GM18870 (cell line): ENCODE measurements around the gene KLHL18.
"Not testable (repeated sequence)": the region's sequence is repeated elsewhere in the genome, so short reads cannot be mapped to it uniquely, and the experiment has no call there.

Experiments
- ATAC-seq: cut with Tn5 transposase; IDR thresholded peaks from one replicate; pipeline ENCODE4 v1.9.1; 2021; ENCODE audit warnings: moderate library complexity; ENCODE audit not compliant: unreplicated experiment

KLHL18 gene

DNA sequence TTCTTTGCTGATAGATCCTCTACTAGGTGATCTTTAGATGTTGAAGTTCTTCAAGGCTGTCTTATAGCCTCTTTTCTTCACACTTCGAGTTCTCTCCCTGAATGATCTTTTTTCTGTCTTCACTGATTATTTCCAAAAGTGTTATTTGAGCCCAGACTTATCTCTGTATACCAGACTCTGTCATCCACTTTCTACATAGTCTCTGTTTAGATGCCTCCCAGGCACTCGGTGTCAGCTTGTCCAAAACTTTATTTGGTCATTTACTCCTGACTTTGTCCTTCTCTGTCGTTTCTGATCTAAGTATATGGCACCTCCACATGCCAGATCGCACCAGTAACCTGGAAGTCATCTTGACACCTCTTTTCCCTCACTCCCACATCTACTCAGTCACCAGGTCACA lies 27.6 kb downstream of the KLHL18 start:
- ATAC-seq: no peak

DNA sequence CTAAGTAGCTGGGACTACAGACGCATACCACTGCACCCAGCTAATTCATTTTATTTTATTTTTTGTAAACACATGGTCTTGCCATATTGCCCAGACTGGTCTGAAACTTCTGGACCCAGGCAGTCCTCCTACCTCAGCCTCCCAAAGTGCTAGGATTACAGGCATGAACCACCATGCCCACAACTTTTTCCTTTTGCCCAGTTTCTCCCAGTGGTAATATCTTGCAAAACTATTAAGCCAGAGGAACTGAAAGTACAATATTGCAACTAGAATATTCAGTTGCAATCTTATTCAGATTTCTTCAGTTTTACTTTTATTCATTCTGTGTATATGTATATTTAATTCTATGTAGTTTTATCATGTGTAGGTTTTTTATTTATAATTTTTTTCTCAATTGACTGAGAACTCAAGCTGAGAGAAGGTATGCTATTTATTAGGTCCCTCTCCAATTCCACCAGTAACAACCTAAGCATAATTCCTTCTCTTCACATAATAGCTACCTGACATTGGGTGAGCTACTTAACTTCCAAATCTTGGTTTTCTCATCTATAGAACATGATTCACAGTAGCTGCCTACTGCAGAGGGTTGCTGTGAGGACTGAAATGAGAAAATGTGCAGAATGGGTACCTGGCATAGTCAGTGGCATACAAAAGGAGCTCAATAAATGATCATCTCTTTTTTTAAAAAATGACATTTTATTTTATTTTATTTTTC lies 30.8 kb downstream of the KLHL18 start:
- no peak for ATAC-seq

DNA sequence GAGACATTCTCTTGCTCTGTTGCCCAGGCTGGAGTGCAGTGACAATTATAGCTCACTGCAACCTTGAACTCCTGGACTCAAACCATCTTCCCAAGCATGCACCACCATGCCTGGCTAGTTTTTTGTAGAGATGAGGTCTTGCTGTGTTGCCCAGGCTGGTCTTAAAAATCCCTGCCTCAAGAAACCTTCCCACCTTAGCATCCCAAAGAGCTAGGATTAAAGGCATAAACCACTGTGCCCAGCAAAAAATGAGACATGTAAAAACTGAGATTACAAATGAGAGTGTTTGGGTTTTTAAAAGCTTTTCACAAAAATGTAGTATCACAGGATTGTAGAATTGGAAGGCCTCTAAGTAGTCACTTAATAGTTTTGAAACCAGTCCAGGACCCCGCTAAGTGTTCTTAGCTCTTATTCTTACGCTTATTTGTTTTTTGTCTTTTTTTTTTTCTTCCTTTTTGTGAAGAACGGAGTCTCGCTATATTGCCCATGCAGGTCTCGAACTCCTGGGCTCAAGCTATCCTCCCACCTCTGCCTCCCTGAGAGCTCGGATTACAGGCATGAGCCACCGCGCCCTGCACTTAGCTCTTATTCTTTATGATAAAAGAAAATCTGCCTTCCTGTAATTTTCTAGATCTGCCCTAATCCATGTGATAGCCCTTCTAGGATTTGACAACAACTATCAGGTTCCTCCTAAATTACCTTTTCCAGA lies 31.5 kb downstream of the KLHL18 start:
- no peak for ATAC-seq

DNA sequence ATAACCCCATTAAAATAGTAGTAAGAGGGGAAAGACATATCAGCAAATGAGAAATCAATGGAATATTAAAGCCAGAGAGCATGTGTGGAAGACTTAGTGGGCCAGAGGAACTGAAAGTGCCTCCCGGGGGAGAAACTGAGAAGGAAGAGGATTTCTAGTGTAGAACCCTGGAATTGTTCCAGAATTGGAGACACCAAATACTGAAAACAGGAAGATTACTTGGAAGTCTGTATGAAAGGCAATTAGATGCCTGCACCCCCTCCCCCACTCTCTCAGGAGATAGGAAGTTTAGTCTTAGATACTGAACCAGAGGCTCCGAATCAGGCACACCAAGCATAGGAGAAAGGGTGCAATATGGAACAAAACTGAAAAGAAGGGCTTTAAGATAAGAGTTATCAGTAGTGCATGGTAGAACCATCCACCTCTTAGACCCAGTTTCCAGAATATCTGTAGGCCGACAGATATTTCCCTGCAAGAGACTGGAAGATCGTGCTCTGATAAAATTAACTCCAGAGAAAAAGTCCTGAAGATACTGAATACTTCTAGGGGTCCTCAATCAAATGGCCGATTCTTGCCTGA lies 32.4 kb downstream of the KLHL18 start:
- no peak for ATAC-seq

DNA sequence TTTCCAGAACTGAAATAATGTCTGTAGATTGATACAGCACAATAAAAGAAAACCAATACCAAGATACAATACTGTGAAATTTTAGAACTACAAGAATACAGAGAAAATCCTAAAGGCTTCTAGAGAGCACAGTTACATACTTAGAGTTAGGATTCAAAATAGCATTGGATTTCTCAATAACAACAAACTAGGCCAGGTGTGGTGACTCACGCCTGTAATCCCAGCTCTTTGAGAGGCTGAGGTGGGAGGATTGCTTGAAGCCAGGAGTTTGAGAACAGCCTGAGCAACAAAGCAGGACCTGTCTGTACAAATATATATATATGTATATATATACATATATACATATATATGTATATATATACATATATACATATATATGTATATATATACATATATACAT lies 33.4 kb downstream of the KLHL18 start:
- not testable (repeated sequence) for ATAC-seq

DNA sequence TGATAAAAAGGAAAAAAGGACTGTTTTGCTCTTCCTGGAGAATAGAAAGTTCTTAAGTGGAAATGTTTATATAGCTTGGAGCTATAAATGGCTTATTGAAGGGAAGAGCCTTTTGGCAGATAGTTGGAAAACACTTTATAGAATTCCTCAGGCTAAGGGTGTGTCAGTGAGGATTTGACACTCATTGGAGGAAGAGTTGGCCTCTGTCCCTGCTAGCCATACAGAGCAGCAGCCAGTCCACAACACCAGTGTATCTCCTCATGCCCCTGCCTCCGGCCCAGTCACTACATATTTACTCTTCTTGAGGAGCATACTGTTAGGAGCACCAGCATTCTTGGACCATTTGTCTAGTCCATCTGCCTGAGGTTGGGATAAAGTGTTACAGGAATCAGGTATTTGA lies 36.2 kb downstream of the KLHL18 start:
- no peak for ATAC-seq

DNA sequence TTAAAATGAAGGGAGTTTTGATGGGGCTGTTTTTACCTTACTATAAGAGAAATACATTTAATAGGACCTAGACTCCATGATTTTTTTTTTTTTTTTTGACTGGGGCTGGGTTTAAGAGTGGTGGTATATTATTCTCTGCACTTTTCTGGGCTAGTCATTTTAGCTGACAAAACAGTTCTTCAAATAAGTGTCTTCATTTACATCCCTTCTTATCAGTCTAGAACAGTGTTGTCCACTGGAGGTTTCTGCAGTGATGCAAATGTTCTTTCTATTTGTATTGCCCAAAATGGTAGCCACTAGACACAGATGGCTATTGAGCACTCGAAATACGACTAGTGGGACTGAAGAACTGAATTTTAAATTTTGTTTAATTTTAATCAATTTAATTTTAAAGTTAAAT lies 37.2 kb downstream of the KLHL18 start:
- ATAC-seq: no peak

DNA sequence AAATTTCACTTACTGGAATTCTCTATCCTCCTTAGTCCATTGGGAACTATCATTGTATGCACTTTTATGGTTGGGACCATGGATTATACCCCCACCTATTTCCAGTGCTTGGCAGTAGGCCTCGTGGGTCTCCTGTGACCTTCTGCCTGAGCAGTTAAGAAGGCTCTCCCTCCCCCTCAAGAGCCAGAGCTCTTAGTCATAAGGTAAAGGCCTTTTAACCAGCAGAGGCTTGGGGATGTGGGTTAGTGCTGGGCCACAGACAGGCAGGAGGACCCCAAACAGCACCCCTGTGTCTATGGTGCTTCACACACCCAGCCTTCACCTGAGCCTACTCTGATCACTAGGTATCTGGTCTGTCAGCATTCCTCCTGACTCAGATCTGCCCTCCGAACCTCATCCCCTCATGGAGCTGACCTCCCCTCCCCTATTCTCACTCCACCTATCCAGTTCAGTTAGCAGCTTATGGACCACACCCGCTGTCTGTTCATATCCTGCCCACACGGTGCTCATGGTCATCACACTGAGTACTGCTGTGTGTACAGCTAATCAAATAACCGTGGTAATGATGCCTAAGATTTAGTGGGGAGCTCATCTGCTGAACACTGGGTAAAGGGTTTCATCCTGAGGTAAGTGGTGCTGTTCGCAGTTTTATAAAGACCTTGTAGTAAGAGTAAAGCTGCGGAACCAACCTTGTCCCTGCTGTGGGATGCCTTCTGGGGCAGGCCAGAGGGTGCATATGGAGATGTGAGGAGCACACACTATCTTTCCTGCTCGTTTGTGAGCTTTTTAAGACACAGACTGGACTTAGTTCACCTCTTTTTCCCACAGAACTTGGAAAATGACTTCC lies 40.9 kb downstream of the KLHL18 start:
- ATAC-seq: no peak

DNA sequence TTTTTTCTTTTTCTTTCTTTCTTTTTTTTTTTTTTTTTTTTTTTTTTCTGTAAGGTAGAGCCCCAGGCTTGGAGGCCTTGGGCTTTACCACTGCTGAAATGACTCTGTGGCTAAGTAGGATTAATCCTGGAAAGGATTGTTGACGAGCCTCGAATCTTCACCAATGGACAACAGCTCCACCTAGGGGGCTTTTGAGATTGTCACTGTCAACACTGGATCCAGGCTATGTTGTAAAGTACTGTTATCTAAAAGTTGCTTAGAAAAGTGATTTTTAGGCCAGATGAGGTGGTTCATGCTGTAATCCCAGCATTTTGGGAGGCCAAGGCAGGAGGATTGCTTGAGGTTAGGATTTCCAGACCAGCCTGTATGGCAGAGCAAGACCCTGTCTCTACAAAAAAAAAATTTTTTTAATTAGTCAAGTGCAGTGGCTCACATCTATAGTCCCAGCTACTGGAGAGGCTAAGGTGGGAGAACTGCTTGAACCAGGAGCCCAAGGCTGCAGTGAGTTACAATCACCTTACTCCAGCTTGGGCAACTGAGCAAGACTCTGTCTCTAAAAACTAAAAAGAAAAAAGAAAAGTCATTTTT lies 41.6 kb downstream of the KLHL18 start:
- ATAC-seq: no peak

DNA sequence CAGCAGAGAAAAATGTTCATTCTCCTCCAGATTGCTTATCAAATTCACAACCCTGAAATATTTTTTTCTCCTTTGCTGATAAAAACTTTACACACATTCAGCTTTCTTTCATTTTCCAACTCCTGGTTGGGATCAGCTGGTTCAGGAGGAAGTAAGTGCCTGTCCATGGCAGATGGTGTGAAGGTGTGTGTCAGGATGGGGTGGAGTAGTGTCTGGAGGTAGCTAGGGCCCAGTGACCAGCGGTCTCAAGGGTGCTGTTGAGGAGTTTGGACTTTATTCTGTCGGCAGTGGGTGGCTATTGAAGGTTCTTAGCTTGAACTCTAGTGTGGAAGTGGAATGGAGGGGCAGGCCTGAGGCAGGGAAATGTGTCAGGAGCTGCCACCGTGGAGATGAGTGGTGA lies 51.2 kb downstream of the KLHL18 start:
- no peak for ATAC-seq

DNA sequence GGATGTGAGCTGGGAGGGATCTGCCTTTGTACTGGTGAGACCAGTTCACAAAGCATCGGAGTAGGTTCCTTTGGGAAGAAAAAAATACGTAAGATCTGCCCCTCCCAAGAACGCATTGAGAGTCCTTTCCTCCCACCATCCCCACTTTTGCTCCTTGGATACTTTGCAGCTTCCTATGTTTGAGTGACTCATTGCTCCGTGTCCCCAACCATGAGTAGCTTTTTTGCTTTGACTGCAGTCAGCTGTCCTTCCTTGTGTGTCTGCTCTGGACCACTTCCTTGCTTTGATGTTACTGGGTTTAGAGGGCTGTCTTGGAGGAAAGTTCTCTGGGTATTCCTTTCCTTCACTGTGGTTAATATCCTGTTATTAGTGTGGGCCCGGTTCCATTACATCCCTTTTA lies 54.9 kb downstream of the KLHL18 start:
- no peak for ATAC-seq

DNA sequence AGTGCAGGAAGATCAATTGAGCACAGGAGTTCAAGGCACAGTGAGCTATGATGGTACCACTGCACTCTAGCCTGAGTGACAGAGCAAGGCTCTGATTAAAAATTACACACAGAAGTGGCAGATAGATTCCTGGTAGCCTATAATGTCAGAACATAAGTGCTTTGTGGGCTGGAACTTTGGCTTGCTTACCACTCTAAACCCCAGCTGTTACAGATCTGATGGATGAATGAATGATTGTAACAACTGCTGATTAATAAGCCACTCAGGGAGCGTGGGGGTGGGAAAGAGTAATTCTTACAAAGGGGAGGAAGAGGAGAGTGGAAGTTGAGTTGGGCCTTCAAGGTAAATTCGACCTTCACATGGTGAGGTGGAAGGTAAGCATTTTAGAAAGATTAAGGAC lies 57.2 kb downstream of the KLHL18 start:
- no peak for ATAC-seq

DNA sequence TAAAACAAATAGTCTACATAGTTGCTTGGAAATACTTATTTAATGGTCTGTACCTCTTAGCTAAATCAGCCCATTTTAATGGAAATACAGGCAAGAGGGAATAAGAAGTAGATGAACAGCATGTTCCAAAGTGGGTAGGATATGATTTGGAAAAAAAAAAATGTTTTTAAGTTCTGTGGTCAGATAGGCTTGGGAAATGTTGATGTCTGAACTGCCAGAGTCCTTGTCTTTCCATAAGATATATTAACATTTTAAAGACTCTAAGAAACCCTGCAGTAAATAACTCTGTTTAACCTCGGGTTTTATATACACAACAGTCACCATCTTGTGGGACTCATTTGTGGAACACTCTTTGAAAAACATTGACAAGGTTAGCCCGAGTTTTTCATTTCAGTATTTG lies 58.1 kb downstream of the KLHL18 start:
- ATAC-seq: no peak

DNA sequence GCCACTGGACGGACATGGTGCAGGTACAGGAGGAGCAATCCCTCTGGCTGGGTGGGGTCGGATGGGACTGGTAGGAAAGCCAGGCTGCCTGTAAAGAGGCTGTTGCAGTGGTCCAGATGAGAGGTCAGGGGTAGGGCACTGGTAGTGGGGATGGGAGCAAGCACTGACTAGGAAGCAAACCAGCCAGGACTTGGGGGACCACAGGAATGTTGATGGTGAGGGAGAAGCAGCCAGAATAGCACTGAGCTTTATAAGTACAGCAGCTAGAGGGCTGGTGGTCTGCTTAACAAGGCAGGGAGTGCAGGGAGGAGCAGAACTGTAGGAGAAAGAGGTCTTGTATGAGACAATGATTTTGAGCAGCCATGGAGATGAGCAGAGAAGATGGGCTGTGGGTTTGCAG lies 59.4 kb downstream of the KLHL18 start:
- ATAC-seq: no peak

DNA sequence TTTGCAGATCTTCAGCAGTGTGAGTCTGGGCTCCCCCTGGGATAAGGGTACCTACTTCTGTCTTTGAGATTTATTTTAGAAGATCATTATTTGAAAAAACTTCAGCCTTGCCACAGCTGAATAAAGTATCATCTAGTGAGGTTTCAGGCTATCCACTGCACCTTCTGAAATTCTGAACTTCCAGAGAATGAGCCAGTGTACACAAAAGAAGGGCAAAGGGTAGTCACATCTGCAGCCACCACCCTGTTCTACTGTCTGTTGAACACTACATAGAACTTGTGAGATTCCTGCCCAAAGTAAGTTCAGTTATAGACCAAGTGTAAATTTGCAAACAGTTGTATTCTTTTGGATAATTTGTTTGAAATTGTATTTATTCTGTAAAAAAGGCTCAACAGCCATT lies 60.1 kb downstream of the KLHL18 start:
- ATAC-seq: no peak

DNA sequence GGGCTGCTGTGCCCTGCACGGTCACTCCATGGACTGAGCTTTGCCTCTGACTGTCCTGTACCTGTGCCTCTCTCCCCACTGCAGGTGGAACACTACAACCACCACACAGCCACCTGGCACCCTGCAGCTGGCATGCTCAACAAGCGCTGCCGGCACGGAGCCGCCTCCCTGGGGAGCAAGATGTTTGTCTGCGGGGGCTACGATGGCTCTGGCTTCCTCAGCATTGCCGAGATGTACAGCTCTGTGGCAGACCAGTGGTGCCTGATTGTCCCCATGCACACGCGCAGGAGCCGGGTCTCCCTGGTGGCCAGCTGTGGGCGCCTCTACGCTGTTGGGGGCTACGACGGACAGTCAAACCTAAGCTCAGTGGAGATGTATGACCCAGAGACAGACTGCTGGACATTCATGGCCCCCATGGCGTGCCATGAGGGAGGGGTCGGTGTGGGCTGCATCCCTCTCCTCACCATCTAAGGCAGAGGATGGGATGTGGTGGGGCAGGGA lies 60.8 kb downstream of the KLHL18 start:
- ATAC-seq: no peak

DNA sequence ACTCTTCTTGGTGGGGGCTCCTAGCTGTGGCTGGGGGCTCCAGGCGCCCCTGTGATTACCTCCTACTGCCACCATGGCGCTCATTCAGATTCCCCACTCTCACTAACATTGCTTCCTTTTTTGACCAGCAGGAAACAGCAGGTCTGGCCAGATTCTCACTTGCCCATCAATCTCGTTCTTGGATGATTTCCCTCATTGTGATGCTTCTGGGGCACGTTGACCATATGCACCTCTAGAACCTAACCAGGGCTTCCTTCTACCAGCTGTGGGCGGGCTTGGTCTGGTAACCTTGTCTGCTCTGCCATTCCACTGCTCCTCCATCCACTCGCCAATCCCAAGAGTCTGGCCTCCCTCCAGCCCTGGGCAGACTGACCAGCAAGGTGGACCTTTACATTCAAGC lies 62.2 kb downstream of the KLHL18 start:
- no peak for ATAC-seq

DNA sequence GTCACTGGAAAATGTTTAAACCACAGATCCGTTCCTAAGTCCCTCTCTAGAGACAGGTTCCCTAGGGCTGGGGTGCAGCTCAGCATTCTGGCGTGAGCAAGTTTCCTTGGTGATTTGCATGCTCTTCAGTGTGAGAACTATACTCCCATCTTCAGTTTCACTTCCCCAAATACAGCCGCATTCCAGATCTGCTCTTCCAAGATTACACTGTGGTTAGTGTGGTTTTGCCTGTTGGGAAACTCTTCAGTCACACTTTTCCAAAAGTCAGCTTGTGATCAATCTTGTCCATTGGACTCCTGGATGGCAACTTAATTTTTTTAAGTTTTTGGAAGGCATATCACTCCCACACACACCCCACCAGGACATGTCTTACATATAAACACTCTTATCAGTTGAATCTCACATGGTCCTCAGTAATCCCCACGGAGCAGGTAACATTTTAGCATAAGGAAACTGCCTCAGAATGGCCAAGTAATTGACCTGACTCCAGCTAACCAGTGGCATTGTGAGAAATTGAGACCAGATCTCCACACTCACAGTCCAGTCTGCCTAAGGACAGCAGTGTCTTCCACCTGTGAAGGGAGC lies 64.6 kb downstream of the KLHL18 start:
- peak; percentile 80 for ATAC-seq

DNA sequence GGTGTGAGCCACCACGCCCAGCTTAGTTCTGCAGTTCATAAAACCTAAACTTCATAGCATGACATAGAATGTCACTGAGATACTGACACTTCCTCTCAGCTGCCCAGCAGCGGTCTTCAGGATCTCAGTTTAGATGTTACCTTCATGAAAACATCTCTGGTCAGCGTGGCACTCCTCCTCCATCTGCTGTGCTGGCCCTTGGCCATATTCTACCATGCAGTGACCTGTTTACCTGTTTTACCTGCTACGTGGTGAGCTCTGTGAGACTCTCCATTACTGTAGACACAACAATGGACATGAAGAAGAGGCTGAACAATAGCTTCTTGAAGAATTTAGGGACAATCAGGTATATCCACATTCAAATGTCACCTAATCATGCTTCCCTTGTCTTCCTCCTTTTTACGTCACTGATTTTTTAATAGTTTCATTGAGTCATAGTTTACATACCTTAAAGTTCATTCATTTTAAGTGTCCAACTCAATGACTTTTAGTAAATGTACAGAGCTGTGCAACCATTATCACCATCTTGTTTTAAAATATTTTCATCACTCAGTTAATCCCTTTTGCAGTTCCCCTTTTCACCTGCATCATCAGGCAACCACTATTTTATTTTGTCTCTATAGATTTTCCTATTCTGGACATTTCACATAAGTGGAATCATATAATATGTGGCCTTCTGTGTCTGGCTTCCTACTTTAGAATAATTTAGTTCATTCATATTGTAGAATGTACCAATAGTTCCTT lies 65.8 kb downstream of the KLHL18 start:
- no peak for ATAC-seq

DNA sequence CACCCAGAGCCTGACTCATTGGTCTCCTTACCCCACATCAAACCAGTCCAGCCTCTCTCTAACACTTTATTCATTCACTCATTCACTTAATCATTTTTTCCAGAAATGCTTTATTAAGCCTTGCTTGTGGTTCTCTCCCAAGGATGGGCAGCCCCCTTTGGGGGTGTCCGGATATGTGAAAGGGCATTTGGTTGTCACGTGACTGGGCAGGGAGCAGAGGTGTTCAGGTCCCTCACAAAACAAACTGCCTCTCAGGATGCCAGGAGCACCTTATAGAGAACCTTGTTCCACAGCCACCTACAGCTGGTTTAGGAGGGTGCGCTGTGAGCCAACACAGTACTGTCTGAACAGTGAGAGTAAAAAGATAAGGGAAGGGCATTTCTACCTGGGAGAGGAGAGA lies 72.3 kb downstream of the KLHL18 start:
- no peak for ATAC-seq
